ELF-1 (cell line): ENCODE results near the gene CXADR.
"Not testable (repeated sequence)": the region's sequence is repeated elsewhere in the genome, so short reads cannot be mapped to it uniquely, and the experiment has no call there.

Source experiments
- DNase-seq: peaks from one replicate; pipeline ENCODE4 v3.0.0-alpha.2; 2016; ENCODE audit warnings: low read depth, low spot score

The CXADR gene

DNA sequence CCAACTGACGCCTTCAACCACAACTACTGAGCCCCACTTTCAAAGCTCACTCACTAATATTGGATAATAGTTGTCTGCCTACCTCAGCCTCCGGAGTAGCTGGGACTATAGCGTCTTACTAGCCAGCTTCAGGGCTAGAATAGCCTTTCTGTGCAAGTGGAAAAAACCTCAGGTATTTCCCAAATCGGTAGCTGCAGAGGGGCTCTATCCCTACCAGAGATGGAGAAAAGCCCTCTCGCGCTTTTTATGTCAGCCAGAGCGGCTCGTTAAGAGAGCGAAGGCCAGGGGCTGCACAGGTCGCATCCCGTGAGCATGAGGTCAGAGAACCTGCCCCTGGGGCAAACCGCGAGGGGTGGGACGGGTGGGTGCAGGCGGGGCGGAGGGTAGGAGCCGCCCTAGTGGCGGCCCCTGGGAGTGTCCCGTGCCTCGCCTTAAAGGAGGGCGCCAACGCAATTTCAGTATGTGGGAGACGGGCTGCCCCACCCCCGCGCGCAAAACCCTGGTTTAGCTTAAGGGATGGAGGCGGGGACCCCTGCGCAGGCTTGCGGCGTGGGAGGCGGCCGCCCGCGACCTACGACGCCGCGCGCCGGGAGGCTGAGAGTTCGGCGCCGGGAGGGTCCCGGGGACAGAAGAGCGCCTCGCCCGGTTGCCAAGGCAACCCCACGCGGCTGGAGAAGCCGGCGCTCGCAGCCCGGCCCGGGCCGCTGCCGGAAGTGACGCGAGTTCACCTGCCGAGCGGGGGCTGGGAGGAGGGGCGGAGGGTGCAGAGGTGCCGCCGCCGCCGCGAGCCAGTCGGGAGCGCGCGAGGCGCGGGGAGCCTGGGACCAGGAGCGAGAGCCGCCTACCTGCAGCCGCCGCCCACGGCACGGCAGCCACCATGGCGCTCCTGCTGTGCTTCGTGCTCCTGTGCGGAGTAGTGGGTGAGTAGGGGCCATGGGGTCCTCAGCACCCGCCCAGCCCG is at the start of gene CXADR:
TSS of gene CXADR (plus strand) at position 791 of the 961 bp plus-strand sequence. CDS start at position 878, 87 bp downstream.
- DNase-seq = peak; percentile 98

- DNase-seq = peak; percentile 42
These were observed 46.7 kb upstream of the CXADR start for GRCh38 chr21:17466166-17466565.

- no peak for DNase-seq
These were observed 45.5 kb upstream of the CXADR start for GRCh38 chr21:17467392-17467791.

GRCh38 chr21:17467829-17468228 is 45.0 kb upstream of the CXADR start:
- no peak for DNase-seq

GRCh38 chr21:17468698-17469097 is 44.1 kb upstream of the CXADR start:
- DNase-seq = no peak

DNA sequence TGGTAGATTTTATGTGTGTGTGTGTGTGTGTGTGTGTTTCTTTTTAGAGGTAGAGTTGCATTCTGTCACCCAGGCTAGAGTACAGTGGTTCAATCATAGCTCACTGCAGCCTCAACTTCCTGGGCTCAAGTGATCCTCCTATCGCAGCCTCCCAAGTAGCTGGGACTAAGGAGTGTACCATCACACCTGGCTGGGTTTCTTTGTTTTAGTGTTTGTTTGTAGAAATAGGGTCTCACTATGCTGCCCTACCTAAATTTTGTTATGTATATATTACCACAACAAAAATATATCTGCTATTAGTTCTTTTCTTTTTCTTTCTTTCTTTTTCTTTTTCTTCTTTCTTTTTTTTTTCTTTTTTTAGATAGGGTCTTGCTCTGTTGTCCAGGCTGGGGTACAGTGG is 43.1 kb upstream of the CXADR start:
- DNase-seq = no peak

DNA sequence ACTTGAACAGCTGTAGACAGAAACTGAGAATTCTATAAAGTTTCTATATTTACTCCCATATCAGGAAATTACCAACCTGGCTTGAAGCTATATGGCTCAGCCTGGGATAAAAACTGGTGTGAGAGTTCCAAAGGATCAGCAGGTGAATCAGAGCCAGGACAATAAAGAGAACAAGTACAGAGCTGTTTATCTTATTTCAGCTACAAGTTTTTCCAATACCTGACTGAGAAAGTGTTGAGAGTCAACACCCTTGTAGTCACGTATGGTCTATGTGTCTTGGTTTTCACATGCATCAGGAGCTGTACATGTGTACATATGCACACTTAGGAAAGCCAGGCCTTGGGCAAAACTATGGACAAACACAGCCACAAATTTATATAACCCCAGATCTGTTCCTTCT is 40.7 kb upstream of the CXADR start:
- no peak for DNase-seq

DNA sequence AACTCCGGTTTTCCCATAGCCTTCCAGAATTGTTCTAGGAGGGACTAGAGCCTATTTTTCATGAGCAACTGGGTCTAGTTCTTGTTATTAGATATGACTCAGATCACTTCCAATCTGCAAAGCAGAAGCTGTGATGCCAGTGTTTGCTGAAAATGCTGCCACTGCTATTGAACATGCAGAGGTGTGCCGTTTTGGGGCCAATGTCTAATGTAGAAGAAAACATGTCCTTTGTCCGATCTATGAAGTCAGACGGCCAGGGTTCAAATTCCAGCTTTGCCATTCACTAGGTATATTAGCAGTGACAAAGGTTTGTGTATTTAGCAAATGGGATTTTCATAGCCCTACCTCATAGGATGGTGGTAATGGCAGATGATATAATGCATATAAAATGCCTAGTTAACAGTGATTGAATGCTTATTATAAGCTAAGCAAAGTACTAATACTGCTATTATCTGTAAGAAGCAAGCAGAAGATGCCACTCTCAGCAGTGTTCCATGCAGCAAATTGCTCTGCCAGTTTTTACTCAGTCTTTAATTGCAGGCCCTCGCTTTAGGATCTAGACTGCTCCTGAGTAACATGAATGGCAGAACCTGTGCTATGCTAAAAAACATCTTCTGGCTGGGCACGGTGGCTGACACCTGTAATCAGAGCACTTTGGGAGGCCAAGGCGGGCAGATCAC is 40.1 kb upstream of the CXADR start:
- no peak for DNase-seq

GRCh38 chr21:17476006-17476405 is 36.8 kb upstream of the CXADR start:
- DNase-seq = no peak

- not testable (repeated sequence) for DNase-seq
These were observed 34.7 kb upstream of the CXADR start for GRCh38 chr21:17478156-17478555.

- DNase-seq = no peak
These were observed 33.2 kb upstream of the CXADR start for GRCh38 chr21:17479606-17480005.

DNA sequence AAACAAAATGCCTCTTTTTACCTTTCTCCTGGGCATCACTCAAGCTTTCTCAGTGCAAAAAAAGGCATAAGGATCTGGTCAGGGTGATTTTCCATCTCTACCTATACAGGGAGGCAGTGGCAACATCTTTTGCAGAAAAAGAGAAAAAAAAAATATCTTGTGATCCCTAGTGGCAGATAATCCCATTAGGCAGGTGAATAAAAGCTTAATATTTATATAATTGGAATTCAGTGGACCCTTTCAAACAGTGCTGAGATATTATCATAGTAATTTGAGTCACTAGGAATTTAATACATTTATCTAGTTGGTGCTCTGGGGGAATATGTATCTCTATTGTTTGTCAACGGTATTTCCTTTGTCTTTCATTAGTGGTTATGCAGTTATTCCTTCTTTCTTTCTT is 29.9 kb upstream of the CXADR start:
- DNase-seq = no peak

DNA sequence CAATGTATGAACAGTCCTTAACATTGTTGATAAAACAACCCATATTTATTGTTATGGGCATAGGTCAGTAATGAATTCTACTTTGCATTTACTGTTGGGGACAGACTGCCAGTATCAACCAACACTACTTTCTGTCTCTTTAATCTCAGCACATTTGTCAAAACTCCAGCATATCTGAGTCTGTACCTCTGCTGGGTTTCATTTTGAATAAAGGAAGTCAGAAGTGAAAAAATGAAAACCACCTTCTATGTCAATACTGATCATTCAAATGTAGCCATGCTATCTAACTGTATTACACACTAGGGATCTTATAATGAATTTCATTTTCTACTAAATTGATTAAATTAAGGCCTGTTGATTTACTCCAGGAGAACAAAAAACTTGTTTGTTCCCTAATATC is 24.2 kb upstream of the CXADR start:
- DNase-seq = no peak

GRCh38 chr21:17489565-17489964 is 23.3 kb upstream of the CXADR start:
- not testable (repeated sequence) for DNase-seq

DNA sequence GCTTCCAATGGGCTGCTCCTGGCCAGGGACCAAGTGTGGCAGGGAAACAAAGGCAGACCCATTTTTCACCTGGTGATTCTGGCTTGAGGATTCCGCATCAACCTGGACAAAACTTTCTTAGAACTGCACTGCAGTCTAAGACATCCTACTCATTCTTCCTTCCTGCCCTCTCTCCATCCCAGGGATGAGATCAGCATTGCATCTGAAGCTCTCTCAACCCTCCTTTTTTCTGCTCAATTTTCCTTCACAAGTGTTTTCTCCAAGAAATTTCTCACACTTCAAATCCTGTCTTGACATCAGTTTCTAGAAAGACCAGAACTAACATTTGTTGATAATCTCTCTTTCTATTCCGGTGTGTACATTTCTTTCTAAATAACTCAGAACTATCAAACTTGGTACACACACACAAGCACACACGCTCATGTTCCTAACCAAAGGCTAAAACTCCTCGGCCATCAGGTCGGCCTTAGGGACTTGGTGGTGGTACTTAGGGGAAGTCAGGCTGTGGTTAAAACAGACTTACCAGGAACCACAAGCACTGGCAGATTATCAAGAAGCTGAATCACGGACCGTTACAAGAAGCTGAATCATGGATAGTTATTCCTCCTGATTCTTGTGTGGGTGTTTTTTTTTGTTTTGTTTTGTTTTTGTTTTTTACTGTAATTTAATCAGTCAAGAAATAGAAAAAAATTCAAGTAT is 21.0 kb upstream of the CXADR start:
- DNase-seq = no peak

DNA sequence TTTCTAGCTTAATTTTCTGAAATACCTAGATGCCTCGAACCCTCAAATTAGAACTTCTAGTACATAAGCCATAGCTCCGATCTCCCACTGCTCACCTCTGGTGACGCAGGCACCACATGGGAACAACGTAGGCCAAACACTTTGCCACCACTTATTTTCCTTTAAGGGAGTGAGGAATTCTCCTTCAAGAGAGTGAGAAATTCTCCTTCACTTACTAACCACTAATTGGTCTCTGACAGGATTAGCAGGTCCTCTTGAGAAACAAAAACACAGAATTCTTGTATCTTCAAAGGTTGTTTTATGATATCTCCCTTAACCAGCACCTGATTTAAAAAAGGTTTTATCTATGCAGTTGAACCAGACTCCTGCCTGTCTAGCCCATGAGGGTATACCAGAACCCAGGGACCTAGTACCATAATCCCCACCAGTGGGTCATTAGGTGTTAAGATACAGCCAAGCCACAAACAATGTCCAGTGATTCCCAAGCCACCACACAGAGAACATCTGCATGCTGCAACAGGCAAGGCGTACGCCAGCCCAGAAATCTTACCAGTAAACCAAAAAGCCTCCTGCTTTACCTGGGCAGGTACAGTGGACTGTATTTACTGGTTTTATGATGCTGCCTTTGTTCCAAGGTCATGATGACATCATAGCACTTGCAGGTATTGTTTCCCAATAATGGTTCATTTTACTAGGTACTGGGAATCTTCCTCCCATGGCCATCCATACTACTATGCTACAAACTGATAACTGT is 20.3 kb upstream of the CXADR start:
- no peak for DNase-seq

DNA sequence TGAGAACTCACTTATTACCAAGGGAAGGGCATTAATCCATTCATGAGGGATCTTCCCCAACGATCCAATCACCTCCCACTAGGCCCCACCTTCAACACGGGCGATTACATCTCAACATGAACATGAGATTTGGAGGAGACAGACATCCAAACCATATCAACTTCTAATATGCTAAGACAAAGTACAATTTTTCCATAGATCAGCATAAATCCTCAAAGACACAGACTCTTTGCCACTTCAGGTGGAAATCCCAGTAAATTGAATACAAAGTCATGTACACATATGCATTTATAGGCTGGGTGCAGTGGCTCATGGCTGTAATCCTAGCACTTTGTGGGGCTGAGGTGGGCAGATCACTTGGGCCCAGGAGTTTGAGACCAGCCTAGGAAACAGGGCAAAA is 18.8 kb upstream of the CXADR start:
- DNase-seq = no peak

GRCh38 chr21:17495680-17496079 is 17.2 kb upstream of the CXADR start:
- DNase-seq = no peak

DNA sequence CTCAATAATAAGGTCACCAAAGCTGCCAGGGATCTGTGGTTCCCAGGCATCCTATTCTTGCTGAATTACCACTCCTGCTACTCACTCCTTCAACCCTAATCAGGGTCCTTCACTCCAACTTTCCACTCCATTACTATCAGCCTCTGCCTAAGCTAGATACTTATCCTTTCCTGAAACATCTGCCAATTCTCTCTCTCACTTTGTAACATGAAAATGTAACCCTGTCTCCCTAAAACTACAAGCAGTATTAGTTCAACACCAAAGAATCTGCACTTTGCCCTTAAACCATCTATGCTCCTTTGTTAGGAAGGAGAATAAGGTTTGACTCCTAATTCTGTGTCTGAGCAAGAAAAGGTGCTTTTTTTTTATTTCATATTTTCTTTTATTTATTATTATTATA is 15.5 kb upstream of the CXADR start:
- DNase-seq = no peak

DNA sequence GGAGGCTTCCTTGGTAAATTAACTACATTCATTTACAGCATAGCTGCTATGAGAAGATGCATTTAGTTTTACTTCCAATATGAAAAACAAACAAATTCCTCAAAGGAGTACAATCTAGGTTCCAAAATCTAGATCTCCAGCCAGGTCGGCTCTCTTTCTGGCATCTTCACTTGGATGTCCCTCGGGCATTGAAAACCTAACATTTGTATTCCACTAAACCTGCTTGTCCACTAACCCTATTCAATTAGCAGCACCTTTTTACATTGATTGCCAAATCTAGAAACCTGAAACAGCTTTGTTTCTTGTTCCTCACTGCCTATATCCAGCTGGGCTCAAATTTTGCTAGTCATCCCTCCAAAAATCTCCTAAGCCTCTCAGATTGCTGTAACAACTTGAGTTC is 14.3 kb upstream of the CXADR start:
- DNase-seq = no peak
